Measurements from ENCODE around the gene GALM.

The GALM gene

GRCh38 chr2:38765551-38765950, 99.6 kb downstream of the GALM start:
- peak; percentile 38 for DNase-seq (ENCODE audit: low read depth, low spot score)

- peak; percentile 25 for DNase-seq (ENCODE audit: low read depth, low spot score)
Observed at GRCh38 chr2:38771632-38772031, 105.7 kb downstream of the GALM start.

GRCh38 chr2:38775097-38775920, 109.4 kb downstream of the GALM start:
- DNase-seq (ENCODE audit: low read depth, low spot score), result no peak

- DNase-seq (ENCODE audit: low read depth, low spot score), result no peak
Observed at GRCh38 chr2:38775921-38776225, 110.0 kb downstream of the GALM start.

GRCh38 chr2:38776531-38776930, 110.6 kb downstream of the GALM start:
- no peak for DNase-seq (ENCODE audit: low read depth, low spot score)

GRCh38 chr2:38778687-38779082, 112.8 kb downstream of the GALM start:
- no peak for DNase-seq (ENCODE audit: low read depth, low spot score)

GRCh38 chr2:38783586-38783985, 117.7 kb downstream of the GALM start:
- no peak for DNase-seq (ENCODE audit: low read depth, low spot score)

Measured in astrocyte of the hippocampus (primary cell).